ENCODE data around the gene OR2S2. TPM values are rescaled to one million over a fixed set of nuclear protein-coding genes. Genes with fewer than 3 reads are reported as not detected.

Gene OR2S2
- total RNA-seq, 2 donors from 2014 or later: not detected

GRCh38 chr9:35909274-35909673 lies 48.7 kb downstream of the OR2S2 start, which contains the start of gene SPAAR:
SPAAR (plus strand) TSS chr9:35909490; CDS start chr9:35910464, 974 bp downstream.
- Histone ChIP-seq H3K36me3 (replicated peaks in 1 of 2; ENCODE audit: insufficient read depth in 1 of 2, low read depth in 2 of 2) (no peaks in the 10 kb centered on the region), H3K27me3 (no peaks in the 10 kb centered on the region), H3K27ac (peak within 1 kb of the TSS; percentile 45 to 85 (median 84)), H3K9me3 (no peaks in the 10 kb centered on the region), H3K4me3 (no peak within 1 kb of the TSS), H3K4me1 (peaks cover 53% of the 10 kb centered on the region)
- intact Hi-C loops (cut with DNase I): loop anchor here (10.0 kb wide), 1 partner anchor 116 kb away; no protein-coding TSS in a partner anchor
- TF ChIP-seq CTCF (IDR thresholded peaks at IDR 0.05) (no peak), POLR2A (IDR thresholded peaks at IDR 0.05) (no peak)
- ATAC-seq (no peak), DNase-seq (no peak)
- WGBS, 2 donors: 79 to 82% methylated on average over 11 of the region's 11 CpGs

DNA sequence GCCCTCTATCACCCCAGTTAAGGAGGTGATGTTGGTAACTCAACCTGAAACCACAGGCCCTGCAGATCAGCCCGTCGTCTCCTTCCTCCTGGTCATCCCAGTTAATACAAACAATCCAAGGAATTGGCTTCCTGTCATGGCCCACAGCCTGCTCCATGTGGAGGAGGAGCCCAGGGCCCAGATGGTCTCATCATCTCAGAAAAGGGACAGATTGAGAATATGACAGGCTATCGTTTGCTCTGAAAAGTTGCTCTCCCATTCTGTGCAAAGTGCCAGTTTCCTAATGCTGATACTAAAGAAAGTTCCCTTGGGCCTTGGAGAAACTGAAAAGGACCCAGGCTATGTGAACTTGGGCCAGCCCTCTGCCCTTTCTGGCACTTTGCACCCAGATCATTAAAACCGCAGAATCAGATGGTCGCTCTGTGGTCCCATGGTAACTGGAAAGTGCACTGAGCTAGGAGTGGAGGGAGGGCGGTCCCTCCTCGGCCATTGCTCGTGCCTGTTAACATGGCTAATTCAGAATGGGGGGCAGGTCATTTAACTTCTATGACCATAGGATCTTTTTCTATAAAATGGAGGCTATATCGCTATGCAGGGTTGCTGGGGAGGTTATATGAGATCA lies 49.3 kb downstream of the OR2S2 start:
- Histone ChIP-seq H3K27me3 (no peaks in the 10 kb centered on the region), H3K4me1 (peaks cover 52% of the 10 kb centered on the region), H3K4me3 (no peak overlapping the region), H3K9me3 (no peaks in the 10 kb centered on the region), H3K36me3 (replicated peaks in 1 of 2; ENCODE audit: insufficient read depth in 1 of 2, low read depth in 2 of 2) (no peaks in the 10 kb centered on the region), H3K27ac (peak overlapping the region; percentile 45 to 85 (median 84))
- WGBS, 2 donors: 64 to 69% methylated on average over 4 to 9 of the region's 9 CpGs
- TF ChIP-seq CTCF (IDR thresholded peaks at IDR 0.05) (no peak), POLR2A (IDR thresholded peaks at IDR 0.05) (no peak)
- no peak for DNase-seq
- intact Hi-C loops (cut with DNase I): loop anchor here (10.0 kb wide), 1 partner anchor 116 kb away; no protein-coding TSS in a partner anchor
- no peak for ATAC-seq

DNA sequence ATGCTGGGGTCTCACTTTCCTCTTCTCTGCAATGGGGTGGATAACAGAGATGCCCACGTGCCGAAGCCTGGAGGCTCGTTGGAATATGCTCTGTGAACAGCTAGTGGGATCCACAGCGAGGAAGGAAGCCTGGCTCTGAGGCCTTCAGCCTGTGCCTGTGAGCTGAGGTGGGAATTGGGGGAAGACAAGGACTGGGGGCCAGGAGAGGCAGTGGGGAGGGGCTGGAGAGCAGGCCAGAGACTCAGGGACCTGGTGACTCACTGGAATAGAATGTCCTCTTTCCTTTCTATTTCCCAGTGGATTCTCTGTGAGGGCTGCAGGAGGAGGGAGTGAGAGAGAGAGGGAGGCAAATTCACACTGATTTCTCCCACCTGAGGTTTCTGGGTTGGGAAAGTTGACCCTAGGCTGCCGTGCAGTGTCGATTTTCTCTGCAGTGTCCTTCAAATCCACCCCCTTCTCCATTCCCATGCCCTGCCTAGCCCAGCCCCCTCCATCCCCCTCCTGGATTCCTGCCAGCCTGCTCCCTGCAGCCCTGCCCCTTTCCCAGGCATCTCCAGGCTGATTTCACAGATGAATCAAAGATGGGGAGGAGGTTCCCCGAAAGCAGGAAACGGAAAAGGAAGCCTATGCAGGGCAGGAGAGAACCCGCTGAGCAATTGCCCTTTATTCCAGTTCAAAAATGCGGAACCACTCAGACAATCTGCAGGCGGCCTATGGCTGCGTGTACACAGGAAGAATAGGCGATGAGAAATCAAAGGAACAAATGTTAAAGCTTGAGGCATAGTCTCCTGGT lies 50.0 kb downstream of the OR2S2 start:
- TF ChIP-seq CTCF (IDR thresholded peaks at IDR 0.05) (no peak), POLR2A (IDR thresholded peaks at IDR 0.05) (peak in 1 of 3 donors; percentile 3)

More for the DNA sequence above, 50.0 kb downstream of the OR2S2 start:
- WGBS, 2 donors: 38 to 55% methylated on average over 12 to 13 of the region's 13 CpGs
- Histone ChIP-seq H3K4me3 (no peak overlapping the region), H3K9me3 (no peaks in the 10 kb centered on the region), H3K4me1 (peaks cover 52% of the 10 kb centered on the region), H3K36me3 (replicated peaks in 1 of 2; ENCODE audit: insufficient read depth in 1 of 2, low read depth in 2 of 2) (no peaks in the 10 kb centered on the region), H3K27ac (peak overlapping the region; percentile 47 to 85 (median 84)), H3K27me3 (no peaks in the 10 kb centered on the region)
- ATAC-seq: peak; percentile 70
- intact Hi-C loops (cut with DNase I): loop anchor here (10.0 kb wide), 1 partner anchor 117 kb away; no protein-coding TSS in a partner anchor
- peak; percentile 51 to 75 (median 60) for DNase-seq

Other genes starting within 250 kb of the OR2S2 start
- 100 to 1,000 TPM in 1 of 2 donors, 10 to 100 TPM in 1; 93.7 to 130 TPM for gene TLN1, start 226.0 kb downstream of the OR2S2 start, total RNA-seq
- 10 to 100 TPM; 31.9 to 32.6 TPM for gene CREB3, start 225.5 kb downstream of the OR2S2 start, total RNA-seq
- gene GBA2, start 208.9 kb downstream of the OR2S2 start, total RNA-seq: 100 to 1,000 TPM in 1 of 2 donors, 10 to 100 TPM in 1; 54.2 to 111 TPM
- 10 to 100 TPM; 15.3 to 18.1 TPM for gene RGP1, start 208.9 kb downstream of the OR2S2 start, total RNA-seq
- gene MSMP, start 203.9 kb downstream of the OR2S2 start, total RNA-seq: not detected
- 10 to 100 TPM in 1 of 2 donors, 1 to 10 TPM in 1; 5.4 to 20.1 TPM for gene NPR2, start 166.6 kb downstream of the OR2S2 start, total RNA-seq
- gene SPAG8, start 145.9 kb downstream of the OR2S2 start, total RNA-seq: 1 to 10 TPM in 1 of 2 donors, not detected in 1; 1.6 TPM
- 10 to 100 TPM; 33.3 to 35.0 TPM for gene HINT2, start 143.1 kb downstream of the OR2S2 start, total RNA-seq
- under 1 TPM in 1 of 2 donors, not detected in 1; 0.33 TPM for gene FAM221B, start 129.4 kb downstream of the OR2S2 start, total RNA-seq
- 1 to 10 TPM; 7.3 to 7.9 TPM for gene TMEM8B, start 128.9 kb downstream of the OR2S2 start, total RNA-seq
- gene OR13J1, start 87.8 kb downstream of the OR2S2 start, total RNA-seq: not detected
- 1 to 10 TPM in 1 of 2 donors, under 1 TPM in 1; 0.99 to 3.4 TPM for gene HRCT1, start 52.0 kb downstream of the OR2S2 start, total RNA-seq
- 1 to 10 TPM in 1 of 2 donors, under 1 TPM in 1; 0.78 to 7.3 TPM for gene SPAAR, start 48.7 kb downstream of the OR2S2 start, total RNA-seq
- 1 to 10 TPM; 2.6 to 7.0 TPM for gene RECK, start 78.8 kb upstream of the OR2S2 start, total RNA-seq
- gene GLIPR2, start 178.6 kb upstream of the OR2S2 start, total RNA-seq: 1 to 10 TPM; 1.6 to 4.4 TPM
- not detected for gene CCIN, start 211.2 kb upstream of the OR2S2 start, total RNA-seq
- 100 to 1,000 TPM in 1 of 2 donors, 10 to 100 TPM in 1; 86.7 to 145 TPM for gene CLTA, start 232.8 kb upstream of the OR2S2 start, total RNA-seq